NCI-H2107 (cell line): ENCODE measurements around the gene MAST3.
"Not testable (repeated sequence)": the region's sequence is repeated elsewhere in the genome, so short reads cannot be mapped to it uniquely, and the experiment has no call there.

ENCODE experiments used
- DNase-seq: peaks from one replicate; lab custom pipeline; 2025; lab: John Stamatoyannopoulos, UW

MAST3 gene

GRCh38 chr19:18086590-18087138 is 10.9 kb upstream of the MAST3 start, which contains the start of gene IL12RB1:
Gene IL12RB1 (minus strand): TSS chr19:18086934. CDS start chr19:18086823, 111 bp downstream.
- no peak for DNase-seq

- not testable (repeated sequence) for DNase-seq
Observed at GRCh38 chr19:18089096-18089541, 8.5 kb upstream of the MAST3 start.

- no peak for DNase-seq
Observed at GRCh38 chr19:18089726-18090125, 7.9 kb upstream of the MAST3 start.

- DNase-seq, result no peak
Observed at GRCh38 chr19:18090545-18091216, 6.9 kb upstream of the MAST3 start.

DNA sequence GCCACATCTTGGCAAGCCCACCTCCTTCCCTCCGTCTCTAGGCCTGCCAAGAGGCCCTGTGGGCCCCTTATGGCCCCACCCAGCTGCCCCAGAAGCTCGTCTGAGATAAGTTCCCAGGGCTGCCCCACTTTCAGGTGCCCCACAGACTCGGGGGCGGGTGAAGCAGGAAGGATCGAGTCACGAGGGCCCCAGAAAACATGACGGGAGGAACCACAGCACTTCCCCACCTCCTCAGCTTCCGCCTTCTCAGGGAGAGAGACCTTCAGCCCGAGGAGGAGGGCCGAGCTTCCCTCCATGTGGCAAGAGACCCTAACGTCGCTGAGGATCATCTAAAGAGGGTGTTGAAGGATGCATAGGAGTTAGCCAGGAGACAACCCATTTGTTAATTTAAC is 6.4 kb upstream of the MAST3 start:
- no peak for DNase-seq

DNA sequence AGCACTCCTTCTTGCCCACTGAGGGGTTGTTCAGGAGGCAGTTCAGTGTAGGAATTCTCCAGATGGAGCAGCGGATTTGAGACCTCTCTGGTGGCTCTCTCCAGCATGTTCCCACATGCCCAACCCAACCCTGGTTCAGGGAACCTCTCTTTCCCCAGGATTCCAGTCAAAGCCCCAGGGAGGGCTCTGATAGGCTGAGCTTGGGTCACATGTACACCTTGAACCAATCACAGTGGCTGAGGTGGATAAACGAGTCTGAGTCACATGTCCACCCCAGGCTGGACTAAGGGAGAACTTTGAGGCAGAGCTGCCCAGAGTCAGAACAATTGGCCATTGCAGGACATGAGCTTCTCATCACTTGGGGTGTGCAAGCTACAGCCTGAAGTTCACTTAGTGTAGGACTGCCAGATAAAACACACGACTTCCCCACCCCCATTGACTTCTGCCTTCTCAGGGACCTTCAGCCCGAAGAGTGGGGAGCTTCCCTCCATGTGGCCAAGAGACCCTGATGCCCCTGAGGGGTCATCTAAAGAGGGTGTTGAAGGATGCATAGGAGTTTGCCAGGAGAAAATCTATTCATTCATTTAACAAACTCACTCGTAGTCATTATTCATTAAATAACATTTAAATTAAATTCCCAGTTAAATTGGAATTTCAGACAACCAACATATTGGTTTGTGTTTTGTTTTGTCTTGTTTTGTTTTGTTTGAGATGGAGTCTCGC is 4.0 kb upstream of the MAST3 start:
- no peak for DNase-seq

GRCh38 chr19:18096258-18096657 is 1.3 kb upstream of the MAST3 start:
- no peak for DNase-seq

GRCh38 chr19:18097993-18098890 is 664 bp downstream of the MAST3 start:
- no peak for DNase-seq

DNA sequence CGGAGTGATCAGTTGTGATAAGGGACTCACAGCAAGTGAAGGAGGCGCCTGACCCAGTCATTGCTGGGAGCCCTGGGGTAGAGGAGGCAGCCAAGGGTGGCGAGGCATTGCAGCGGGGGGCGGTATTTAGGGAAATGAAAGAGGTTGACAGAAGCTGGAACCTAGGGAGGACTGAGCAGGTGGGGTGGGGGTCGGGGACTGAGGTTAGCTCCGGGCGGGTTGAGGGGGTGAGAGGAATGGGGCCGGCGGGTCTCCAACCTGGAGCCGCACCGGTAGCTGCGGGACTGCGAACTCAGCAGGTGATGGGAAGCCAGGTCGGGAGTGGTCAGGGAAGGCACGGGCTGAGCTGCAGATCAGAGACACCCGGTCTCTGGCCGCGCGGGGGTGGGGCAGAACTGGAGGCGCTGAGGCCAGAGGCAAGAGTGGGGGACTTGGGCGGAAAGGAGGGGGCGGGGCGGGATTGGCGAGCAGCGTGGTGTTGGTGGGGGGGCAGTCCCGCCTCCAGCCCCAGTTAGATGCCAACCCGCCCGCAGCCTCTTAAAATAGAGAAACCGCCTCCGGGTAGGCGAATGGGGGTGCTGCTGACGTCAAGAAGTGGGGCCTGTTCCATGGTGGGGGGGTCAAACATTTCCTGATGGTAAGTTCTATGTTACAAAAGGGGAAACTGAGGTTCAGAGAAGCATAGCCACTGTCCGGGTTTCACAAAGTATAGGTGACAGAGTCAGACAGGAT is 1.5 kb downstream of the MAST3 start:
- DNase-seq, result no peak

GRCh38 chr19:18099623-18099995 is 2.0 kb downstream of the MAST3 start:
- DNase-seq, result no peak

- DNase-seq, result no peak
Observed at GRCh38 chr19:18100710-18101109, 3.1 kb downstream of the MAST3 start.

GRCh38 chr19:18101268-18101667 is 3.7 kb downstream of the MAST3 start:
- no peak for DNase-seq

DNA sequence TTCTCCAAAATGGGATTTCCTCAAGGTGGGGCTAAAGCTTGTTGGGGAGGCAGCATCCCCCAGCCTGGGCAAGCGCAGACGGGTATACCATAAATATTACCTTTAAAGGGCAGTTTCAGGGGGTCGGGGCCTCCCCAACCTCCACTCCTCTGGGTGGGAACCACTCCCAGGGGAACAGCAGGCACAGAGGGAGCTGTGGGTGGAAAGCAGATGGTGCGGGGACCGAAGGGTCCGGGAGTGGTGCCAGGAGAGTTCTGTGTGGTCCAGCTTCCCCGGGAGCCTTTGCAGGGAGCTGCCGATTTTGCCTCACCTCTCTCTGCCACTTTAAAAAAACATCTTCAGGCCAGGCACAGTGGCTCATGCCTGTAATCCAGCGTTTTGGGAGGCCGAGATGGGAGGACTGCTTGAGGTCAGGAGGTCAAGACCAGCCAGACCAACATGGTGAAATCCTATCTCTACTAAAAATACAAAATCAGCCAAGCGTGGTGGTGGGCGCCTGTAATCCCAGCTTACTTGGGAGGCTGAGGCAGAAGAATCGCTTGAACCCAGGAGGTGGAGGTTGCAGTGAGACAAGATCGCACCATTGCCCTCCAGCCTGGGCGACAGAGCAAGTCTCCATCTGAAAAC is 5.5 kb downstream of the MAST3 start:
- DNase-seq, result no peak

DNA sequence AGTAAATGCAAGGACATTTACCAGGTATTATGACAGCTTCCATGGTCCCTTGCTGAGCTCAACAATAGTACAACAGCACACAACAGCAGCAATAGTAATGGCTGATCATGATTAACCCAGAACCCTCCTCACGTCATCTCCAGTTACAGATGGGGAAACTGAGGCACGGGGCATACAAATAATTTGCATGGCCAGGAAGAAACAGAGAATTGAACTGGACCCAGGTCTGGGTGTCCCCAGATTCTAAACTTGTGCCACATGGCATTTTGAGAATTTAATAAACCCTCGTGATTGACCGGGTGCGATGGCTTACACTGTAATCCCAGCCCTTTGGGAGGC is 7.2 kb downstream of the MAST3 start:
- DNase-seq, result no peak

DNA sequence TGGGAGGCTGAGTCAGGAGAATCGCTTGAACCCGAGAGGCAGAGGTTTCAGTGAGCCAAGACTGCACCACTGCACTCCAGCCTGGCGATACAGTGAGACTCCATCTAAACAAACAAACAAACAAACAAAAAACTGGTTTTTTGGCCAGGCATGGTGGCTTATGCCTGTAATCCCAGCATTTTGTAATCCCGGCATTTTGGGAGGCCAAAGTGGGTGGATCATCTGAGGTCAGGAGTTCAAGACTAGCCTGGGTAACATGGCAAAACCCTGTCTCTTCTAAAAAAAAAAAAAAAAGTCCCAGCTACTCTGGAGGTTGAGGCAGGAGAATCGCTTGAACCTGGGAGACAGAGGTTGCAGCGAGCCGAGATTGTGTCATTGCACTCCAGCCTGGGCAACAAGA is 7.7 kb downstream of the MAST3 start:
- not testable (repeated sequence) for DNase-seq

DNA sequence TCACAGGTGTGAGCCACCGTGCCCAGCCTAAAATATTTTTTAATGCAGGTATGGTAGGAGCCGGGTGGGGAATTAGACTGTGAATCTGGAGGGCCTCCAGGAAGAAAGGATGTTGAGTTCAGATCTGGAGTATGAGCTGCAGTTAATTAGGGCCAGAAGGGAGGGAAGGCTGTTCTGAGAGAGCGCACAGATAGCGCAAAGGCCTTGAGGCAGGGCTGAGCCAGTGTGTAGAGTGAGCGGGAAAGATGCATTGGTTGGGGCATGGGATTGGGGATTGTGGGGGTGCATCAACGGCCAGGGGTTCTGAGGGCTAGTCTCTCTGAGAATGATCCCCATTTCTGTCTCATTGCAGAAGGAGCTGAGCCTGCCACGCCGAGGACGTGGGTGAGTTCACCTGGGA is 9.7 kb downstream of the MAST3 start:
- DNase-seq, result no peak

GRCh38 chr19:18108897-18109296 is 11.3 kb downstream of the MAST3 start:
- no peak for DNase-seq

DNA sequence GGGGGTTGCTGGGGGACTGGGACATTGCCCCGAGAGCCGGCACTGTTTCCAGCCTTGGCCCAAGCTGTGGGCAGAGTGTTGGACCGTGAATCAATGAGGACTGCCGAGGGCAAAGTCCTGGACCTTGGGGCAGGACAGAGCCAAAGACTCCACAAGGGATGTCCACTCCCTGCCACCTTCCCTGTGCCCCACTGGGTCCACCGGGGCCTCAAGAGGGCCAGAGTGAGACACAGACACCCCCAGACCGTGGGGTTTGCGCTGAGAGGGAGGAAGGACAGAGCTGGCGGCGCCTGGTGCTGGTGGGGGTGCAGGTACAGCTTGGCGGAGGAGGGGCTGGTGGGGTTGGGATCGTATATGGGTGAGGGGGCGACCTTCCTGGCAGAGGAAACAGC is 11.8 kb downstream of the MAST3 start:
- DNase-seq, result no peak

DNA sequence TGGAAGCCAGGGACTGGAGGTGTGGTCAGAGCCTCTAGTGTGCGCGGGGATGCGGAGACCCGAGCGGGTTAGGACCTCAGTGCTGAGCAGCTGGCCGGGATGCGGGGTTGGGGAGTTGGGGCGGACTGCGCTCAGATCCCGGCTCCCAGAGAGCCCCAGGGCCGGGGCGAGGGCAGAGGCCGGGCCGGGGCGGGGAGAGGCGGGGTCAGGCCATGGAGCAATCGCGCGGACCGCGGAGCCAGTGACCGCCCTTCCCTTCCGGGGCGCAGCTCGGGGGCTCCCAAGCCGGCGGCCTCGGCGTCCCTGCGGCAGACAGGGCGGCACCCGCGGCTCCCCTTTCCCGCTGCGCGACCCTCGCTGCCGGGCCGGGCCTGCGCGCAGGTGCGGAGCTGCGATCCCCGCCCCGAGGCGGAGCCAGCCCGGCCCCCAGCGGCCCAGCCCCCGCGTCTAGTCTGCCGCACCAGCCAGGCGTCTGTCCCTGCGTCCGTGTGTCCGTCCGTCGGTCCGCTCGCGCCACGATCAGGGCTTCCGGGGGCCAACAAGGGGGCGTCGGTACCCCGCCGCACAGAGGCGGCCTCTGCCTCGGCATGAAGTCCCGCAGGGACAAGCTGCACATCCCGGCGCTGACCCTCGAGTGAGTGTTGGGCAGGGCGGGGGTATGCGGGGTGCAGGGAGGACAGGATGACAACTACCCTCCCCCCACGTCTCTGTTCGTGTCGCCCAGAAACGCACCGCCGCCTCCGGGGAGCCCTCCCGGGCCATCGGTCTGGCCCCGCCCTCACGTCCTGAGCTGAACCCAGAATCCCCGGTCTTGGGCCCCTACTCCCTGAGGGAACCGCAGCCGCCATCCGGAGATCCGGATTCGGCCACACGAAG is 12.4 kb downstream of the MAST3 start:
- DNase-seq, result no peak

DNA sequence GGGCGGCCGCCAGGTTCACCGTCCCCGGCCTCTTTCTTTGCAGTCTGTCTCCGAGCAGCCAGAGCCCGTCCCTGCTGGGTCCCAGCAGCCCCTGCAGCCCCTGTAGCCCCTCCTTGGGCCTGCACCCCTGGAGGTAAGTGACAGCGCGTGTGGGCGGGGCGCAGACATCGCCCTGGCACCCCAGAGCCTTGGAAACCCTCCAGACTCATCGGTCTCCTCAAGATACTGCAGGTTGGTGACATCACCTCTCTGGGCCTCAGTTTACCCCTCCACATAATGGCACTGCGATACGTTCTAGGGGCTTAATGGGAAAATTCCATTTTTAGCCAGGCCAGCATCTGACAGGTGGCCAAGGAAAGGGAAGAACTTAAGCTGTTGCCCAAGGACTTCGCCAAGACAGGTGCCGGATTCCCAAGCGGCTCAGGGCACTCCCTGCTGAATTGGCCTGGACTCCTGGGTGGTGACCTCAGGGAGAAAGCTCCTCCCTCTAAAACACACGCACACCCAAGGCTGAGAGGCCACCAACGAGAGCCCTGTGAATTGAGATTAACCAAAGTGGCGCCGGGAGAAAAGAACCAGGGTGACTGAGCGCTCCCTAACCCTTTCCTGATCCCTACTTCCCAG is 13.1 kb downstream of the MAST3 start:
- DNase-seq, result no peak
